ENCODE measurements around the gene DNM1.

DNA sequence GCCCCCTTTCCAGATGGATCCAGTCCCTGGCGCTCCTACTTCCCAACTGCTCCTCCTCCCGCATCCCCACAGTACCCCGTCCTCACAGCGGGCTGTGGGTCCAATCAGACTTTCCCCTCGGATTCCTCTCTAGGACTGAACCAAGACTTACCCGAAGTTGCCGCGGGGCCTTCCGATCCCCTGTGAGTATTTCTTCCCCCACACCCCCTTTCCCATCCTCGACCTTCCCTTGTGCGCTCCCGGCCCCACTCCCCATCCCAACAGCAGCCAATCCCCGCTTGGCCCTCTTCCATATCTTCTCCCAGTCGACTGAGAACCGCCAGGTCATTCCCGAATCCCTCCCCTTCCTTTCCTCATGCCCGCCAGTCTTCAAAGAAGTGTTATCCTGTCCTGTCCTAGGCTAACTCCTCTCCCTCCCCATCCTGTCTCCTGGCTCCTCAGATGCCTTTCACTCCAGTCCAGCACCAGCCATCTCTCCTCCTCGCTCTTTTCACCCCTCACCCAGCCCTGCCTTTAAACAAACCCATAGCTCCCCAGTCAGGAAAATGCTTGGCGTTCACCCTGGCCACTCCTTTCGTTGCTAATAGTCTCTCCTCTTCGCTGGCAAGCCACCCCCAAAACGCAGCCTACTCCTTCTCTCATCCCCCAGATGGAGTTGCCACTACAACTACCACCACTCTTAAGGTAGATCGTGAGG is 73.5 kb downstream of the DNM1 start:
- TF ChIP-seq, protein P1, sequence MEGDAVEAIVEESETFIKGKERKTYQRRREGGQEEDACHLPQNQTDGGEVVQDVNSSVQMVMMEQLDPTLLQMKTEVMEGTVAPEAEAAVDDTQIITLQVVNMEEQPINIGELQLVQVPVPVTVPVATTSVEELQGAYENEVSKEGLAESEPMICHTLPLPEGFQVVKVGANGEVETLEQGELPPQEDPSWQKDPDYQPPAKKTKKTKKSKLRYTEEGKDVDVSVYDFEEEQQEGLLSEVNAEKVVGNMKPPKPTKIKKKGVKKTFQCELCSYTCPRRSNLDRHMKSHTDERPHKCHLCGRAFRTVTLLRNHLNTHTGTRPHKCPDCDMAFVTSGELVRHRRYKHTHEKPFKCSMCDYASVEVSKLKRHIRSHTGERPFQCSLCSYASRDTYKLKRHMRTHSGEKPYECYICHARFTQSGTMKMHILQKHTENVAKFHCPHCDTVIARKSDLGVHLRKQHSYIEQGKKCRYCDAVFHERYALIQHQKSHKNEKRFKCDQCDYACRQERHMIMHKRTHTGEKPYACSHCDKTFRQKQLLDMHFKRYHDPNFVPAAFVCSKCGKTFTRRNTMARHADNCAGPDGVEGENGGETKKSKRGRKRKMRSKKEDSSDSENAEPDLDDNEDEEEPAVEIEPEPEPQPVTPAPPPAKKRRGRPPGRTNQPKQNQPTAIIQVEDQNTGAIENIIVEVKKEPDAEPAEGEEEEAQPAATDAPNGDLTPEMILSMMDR (conservative IDR thresholded peaks at IDR 0.05; ENCODE audit: low read length), result no peak
- no peak for TF ChIP-seq EZH2phosphoT487 (IDR thresholded peaks at IDR 0.05; ENCODE audit: borderline replicate concordance, low read depth, low read length)
